Inflammatory macrophage treated with lipopolysaccharide for 1 hour (primary cell): ENCODE data around the gene DIRAS1.
"Not testable (repeated sequence)": the region's sequence is repeated elsewhere in the genome, so short reads cannot be mapped to it uniquely, and the experiment has no call there.

Experiments used
- DNase-seq, 2 donors: peaks; one replicate each; pipeline ENCODE4 v3.0.0-alpha.2; 2020 to 2022

The DIRAS1 gene

DNA sequence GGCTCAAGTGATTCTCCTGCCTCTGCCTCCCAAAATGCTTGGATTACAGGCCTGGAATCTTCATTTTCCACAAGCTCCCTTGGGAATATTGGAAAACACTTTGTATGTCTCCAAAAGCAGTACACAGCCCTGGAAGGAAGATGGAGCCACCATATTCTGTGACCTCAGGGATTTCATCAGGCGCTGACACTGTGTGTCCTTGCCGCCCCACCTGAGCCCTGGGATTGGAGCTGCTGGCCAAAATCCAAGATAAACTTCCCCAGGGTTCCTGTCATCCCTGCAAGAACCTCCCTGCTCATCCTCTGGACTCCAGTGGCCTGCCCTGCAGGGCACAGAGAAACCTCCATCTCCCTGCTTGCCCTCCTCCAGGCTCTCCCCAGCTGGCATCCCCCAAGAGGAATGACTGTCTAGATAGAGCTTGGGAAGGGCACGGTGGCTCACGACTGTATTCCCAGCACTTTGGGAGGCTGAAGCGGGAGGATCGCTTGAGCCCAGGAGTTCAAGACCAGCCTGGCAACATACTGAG is 17.4 kb downstream of the DIRAS1 start:
- DNase-seq, result no peak

- no peak for DNase-seq
Measured at GRCh38 chr19:2703077-2703437, 18.1 kb downstream of the DIRAS1 start.

- DNase-seq, result peak; percentile 90 to 96
Measured at GRCh38 chr19:2702170-2703076, 18.7 kb downstream of the DIRAS1 start, which contains the start of gene GNG7. TSS of gene GNG7 (minus strand) at chr19:2702694. CDS start at chr19:2520688, 182,006 bp downstream.

GRCh38 chr19:2701361-2702169 is 19.6 kb downstream of the DIRAS1 start:
- no peak for DNase-seq

DNA sequence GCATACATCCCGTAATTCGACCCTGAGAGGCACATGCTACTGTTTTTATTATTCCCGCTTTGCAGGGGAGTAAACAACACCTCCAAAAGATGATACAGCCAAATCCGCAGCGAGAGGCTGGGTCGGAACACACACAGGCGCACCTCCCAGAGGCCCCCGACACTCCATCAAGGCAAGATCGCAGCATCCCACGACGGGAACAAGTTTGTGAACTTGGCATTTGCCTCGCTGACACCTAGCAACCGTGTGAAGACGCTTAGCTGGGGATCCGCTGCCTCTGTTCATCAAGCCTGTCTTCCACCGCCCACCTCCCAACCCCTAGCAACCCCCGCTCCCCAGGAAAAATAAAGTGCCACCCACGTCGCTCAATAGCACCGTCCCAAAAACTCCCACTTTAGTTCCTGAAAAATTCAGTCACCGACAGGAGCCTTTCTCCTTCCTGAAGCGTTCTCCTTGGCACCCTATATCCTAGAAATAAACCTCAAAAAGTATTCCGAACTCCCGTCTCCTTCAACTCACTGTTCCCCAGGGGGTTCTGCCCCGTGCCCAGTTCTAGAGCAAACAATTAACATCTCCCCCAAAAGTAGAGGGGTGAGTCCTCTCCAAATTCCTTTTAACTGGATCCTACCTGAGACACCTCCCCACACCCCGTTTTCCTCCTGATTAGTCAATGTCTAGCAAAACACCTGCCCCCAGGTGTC is 20.4 kb downstream of the DIRAS1 start:
- peak in 1 of 2 donors; percentile 8 for DNase-seq

GRCh38 chr19:2699413-2700140 is 21.6 kb downstream of the DIRAS1 start:
- no peak for DNase-seq

GRCh38 chr19:2694196-2694595 is 27.0 kb downstream of the DIRAS1 start:
- DNase-seq, result no peak

GRCh38 chr19:2693492-2694160 is 27.5 kb downstream of the DIRAS1 start:
- DNase-seq, result no peak

DNA sequence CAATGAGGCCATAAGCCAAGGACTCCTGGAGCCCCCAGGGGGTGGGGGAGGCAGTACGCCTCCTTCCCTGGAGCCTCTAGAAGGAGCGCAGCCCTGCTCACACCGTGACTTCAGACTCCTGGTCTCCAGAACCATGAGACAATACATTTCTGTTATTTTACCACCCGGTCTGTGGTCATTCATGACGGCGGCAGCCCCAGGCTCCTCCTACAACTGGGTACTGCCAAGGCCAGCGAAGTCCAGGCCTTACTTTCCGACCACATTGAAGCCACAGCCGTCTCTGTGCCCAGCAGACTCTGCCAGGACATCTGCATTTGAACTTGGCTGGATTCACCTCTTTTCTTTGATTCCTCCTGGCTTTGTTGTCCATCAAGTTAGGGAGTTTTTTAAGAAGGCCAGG is 29.2 kb downstream of the DIRAS1 start:
- DNase-seq, result no peak

- no peak for DNase-seq
Measured at GRCh38 chr19:2690856-2691255, 30.3 kb downstream of the DIRAS1 start.

- no peak for DNase-seq
Measured at GRCh38 chr19:2686360-2686759, 34.8 kb downstream of the DIRAS1 start.

DNA sequence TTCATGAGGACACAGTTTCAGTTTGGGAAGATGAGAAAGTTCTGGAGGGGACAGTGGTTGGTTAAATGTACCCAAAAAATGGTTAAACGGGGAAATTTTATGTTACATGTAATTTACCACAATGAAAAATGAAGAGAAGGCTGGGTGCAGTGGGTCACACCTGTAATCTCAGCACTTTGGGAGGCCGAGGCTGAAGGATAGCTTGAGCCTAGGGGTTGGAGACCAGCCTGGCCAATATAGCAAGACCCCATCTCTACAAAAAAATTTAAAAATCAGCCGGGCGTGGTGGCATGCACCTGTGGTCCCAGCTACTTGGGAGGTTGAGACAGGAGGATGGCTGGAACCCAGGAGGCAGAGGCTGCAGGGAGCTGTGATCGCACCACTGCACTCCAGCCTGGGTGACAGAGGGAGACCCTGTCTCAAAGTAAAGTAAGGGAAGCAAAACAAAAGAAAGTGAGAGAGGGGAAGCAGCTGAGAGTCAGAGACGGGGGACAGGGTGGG is 35.9 kb downstream of the DIRAS1 start:
- no peak for DNase-seq

DNA sequence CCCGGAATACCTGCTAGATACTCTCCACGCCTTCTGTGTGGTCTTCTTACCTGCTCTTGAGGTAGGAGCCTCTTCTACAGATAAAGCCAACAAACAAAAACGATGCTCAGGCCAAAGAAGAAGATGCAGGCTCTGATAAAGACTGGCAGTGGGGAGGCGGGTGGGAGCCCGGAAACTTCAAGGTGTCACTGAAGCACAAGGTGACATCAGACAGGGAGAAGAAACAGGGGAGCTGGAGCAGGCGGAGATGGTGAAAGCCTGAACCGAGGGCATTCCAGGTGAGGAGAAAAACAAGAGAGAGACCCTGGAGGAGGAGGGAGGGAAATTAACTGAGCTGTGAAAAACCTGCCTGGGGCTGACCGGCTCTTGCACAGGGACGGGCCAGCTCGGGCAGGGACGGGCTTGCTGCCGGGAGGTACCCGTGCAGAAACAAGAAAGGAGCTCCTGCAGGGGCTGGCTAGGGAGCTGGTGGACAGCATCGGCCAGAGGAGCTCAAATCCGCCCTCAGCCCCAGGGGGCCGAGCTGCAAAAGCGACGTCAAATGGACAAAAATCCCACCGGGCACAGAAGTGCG is 37.7 kb downstream of the DIRAS1 start:
- no peak for DNase-seq

DNA sequence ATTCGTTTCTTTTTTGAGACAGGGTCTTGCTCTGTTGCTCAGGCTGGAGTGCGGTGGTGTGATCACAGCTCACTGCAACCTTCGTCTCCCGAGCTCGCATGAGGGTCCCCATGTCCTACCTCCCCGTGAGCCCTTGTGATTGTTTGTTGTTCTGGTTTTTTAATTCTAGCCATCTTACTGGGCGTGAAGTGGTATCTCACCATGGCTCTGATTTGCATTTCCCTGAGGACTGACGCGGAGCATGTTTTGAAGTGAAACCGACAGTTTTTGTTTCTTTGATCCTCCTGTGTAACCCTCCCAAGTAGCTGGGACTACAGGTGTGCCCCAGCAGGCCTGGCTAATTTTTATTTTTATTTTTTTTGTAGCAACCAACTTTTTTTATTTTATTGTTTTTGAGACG is 40.4 kb downstream of the DIRAS1 start:
- no peak for DNase-seq

DNA sequence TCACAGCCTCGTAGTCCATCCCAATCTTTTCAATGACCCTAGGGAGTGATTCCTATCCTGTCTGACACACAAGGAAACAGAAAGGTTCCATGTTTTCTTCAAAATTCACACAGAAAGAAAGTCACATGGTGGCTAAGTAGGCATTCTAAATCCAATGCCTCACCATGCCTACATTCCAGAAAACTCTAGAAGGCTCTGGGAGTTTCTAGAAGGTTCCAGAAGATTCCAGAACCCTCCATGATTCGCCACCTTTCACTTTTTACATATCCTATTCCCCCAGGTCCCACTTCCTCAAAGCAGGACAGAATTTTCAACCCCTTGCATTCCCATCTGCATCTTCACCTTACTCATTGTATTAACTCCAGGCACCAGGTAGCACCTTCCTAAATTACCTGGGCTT is 41.7 kb downstream of the DIRAS1 start:
- no peak for DNase-seq

- not testable (repeated sequence) for DNase-seq
Measured at GRCh38 chr19:2678948-2679347, 42.2 kb downstream of the DIRAS1 start.

DNA sequence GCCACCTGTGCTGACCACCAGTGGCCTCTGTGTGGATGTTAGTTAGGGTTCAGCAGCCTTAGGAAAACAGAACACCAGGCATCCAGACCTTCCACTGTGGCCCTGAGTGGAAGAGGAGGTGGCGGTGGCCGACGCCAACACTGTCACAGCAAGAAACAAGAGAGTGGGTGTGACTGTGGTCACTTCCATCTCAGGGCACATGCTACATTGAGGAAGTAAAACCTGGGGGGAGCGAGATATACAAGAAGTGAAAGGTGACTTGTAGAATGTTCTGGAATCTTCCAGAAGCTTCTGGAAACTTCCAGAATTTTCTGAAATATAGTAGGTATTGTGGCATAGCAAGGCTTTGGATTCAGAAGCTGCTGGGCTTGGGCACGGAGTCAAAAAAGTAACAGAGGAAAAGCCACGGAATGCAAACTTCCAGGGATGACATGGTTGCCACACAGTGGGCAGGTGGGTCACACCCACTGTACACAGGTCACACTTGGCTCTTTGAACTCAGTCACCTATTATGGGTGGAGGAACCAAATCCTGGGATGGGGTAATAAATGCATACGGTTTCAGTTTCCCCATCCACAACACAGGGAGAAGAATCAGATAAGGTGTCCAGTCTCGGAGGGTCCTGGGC is 43.0 kb downstream of the DIRAS1 start:
- peak; percentile 61 to 81 for DNase-seq

GRCh38 chr19:2676823-2677222 is 44.3 kb downstream of the DIRAS1 start:
- DNase-seq, result no peak

- no peak for DNase-seq
Measured at GRCh38 chr19:2675892-2676291, 45.3 kb downstream of the DIRAS1 start.

DNA sequence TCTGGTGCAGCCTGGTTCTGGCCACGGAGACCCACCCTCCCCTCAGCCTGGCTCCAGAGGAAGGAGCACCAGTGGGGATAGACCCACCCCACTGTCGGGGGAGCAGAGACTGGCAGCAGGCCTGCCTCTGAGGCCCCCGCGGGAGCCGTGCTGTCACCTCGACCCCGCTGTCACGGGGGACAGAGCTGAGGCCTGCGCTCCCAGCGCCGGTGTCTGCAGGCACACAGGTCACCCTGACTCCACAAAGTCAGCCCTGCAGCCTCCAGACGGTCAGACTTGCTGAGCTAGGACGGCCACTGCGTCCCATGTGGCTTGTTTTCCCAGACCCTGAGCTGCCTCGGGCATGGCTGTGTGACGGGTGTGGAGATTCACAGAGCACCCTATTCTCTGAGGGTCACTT is 51.0 kb downstream of the DIRAS1 start:
- DNase-seq, result no peak
